Mesenchymal stem cell (in vitro differentiated cells and primary cell): ENCODE measurements around the gene VAV2.

Experiments
- DNase-seq: peaks from one replicate; pipeline ENCODE4 v3.0.0-alpha.2; 2013
- H2AFZ ChIP-seq: one replicate; pipeline ENCODE4 v1.6.1; 2013; ENCODE audit warnings: low read depth, mild to moderate bottlenecking, control low read depth, inconsistent platforms, low read length, moderate library complexity
- H2AK5ac ChIP-seq: 2 replicates; pipeline ENCODE4 v1.6.1; 2013; ENCODE audit warnings: low read length, moderate library complexity, mild to moderate bottlenecking, inconsistent platforms; ENCODE audit not compliant: severe bottlenecking
- H2BK120ac ChIP-seq: one replicate; pipeline ENCODE4 v1.6.1; 2013; ENCODE audit warnings: low read depth, mild to moderate bottlenecking, inconsistent platforms, low read length, moderate library complexity
- H2BK12ac ChIP-seq, 2 experiments: one replicate each; pipeline ENCODE4 v1.6.1; 2013; ENCODE audit warnings: inconsistent platforms in 2 of 2, low read length in 2 of 2, mild to moderate bottlenecking in 2 of 2, moderate library complexity in 2 of 2, control low read depth in 1 of 2
- H2BK15ac ChIP-seq: one replicate; pipeline ENCODE4 v1.6.1; 2013; ENCODE audit warnings: mild to moderate bottlenecking, low read depth, inconsistent platforms; ENCODE audit not compliant: poor library complexity, severe bottlenecking
- H2BK5ac ChIP-seq: 2 replicates; pipeline ENCODE4 v1.6.1; 2013; ENCODE audit warnings: low read depth, mild to moderate bottlenecking, low read length, control low read depth, inconsistent platforms; ENCODE audit not compliant: poor library complexity, severe bottlenecking
- H3K14ac ChIP-seq, 2 experiments: one replicate each; pipeline ENCODE4 v1.6.1; 2013; ENCODE audit warnings: inconsistent platforms in 2 of 2, low read length in 2 of 2, control low read depth in 1 of 2, mild to moderate bottlenecking in 1 of 2, moderate library complexity in 1 of 2
- H3K18ac ChIP-seq, 2 experiments: one replicate each; pipeline ENCODE4 v1.6.1; 2013; ENCODE audit warnings: inconsistent platforms in 2 of 2, low read length in 2 of 2, control low read depth in 1 of 2, low read depth in 1 of 2, mild to moderate bottlenecking in 1 of 2
- H3K23ac ChIP-seq, 2 experiments: one replicate each; pipeline ENCODE4 v1.6.1; 2013; ENCODE audit warnings: inconsistent platforms in 2 of 2, low read length in 2 of 2, mild to moderate bottlenecking in 2 of 2, moderate library complexity in 2 of 2, control low read depth in 1 of 2
- H3K27ac ChIP-seq: 2 replicates; pipeline ENCODE4 v1.5.1; 2013; ENCODE audit warnings: mild to moderate bottlenecking, moderate library complexity, low read length, control low read depth, inconsistent platforms; ENCODE audit not compliant: poor library complexity, severe bottlenecking
- H3K27me3 ChIP-seq, 2 experiments: 2 replicates each; pipeline versions ENCODE4 v1.6.1 to v1.7.0; 2013; ENCODE audit warnings: low read length in 2 of 2, mild to moderate bottlenecking in 2 of 2, moderate library complexity in 2 of 2, control low read depth in 1 of 2, inconsistent platforms in 1 of 2; ENCODE audit not compliant: control insufficient read depth in 1 of 2, insufficient read depth in 1 of 2
- H3K36me3 ChIP-seq, 2 experiments: 2 replicates each; pipeline versions ENCODE4 v1.6.1 to v1.7.0; 2013; ENCODE audit warnings: low read length in 2 of 2, control low read depth in 1 of 2, inconsistent platforms in 1 of 2, low read depth in 1 of 2, mild to moderate bottlenecking in 1 of 2; ENCODE audit not compliant: insufficient read depth in 2 of 2, control insufficient read depth in 1 of 2
- H3K4ac ChIP-seq, 2 experiments: one replicate each; pipeline ENCODE4 v1.6.1; 2013; ENCODE audit warnings: inconsistent platforms in 2 of 2, low read length in 2 of 2, mild to moderate bottlenecking in 2 of 2, moderate library complexity in 2 of 2, control low read depth in 1 of 2, low read depth in 1 of 2
- H3K4me1 ChIP-seq: 2 replicates; pipeline ENCODE4 v1.6.1; 2013; ENCODE audit warnings: low read depth, low read length, control low read depth; ENCODE audit not compliant: control insufficient read depth, insufficient read depth
- H3K4me2 ChIP-seq: 2 replicates; pipeline ENCODE4 v1.6.1; 2013; ENCODE audit warnings: low read length, mild to moderate bottlenecking, inconsistent platforms; ENCODE audit not compliant: poor library complexity, severe bottlenecking
- H3K4me3 ChIP-seq, 2 experiments: 2 replicates each; pipeline versions ENCODE4 v1.5.1 to v1.7.0; 2013; ENCODE audit warnings: low read length in 2 of 2, mild to moderate bottlenecking in 2 of 2, control low read depth in 1 of 2, low read depth in 1 of 2; ENCODE audit not compliant: insufficient read depth in 1 of 2
- H3K79me1 ChIP-seq: replicated peaks from 2 replicates; pipeline ENCODE4 v1.6.1; 2013; ENCODE audit warnings: mild to moderate bottlenecking, control low read depth, low read length, inconsistent platforms; ENCODE audit not compliant: poor library complexity, severe bottlenecking
- H3K9ac ChIP-seq: 2 replicates; pipeline ENCODE4 v1.7.0; 2013; ENCODE audit warnings: mild to moderate bottlenecking, low read length, moderate library complexity
- H3K9me3 ChIP-seq: 2 replicates; pipeline ENCODE4 v1.7.0; 2013; ENCODE audit warnings: mild to moderate bottlenecking, low read length; ENCODE audit not compliant: control insufficient read depth
- H4K8ac ChIP-seq: one replicate; pipeline ENCODE4 v1.6.1; 2013; ENCODE audit warnings: inconsistent platforms, mild to moderate bottlenecking, low read length, moderate library complexity
- H4K91ac ChIP-seq: one replicate; pipeline ENCODE4 v1.6.1; 2013; ENCODE audit warnings: mild to moderate bottlenecking, low read length, inconsistent platforms
- WGBS: methylation state at CpG from one replicate; pipeline ENCODE4 v1.1.7; 2013; ENCODE audit warnings: mixed read lengths; 5-methylcytosine and 5-hydroxymethylcytosine counted together

Gene VAV2

GRCh38 chr9:133715295-133715865 lies 276.7 kb downstream of the VAV2 start:
- Histone ChIP-seq H2BK15ac (peak overlapping the region; percentile 85), H2AK5ac (no peak overlapping the region), H2AFZ (peak overlapping the region; percentile 57), H2BK120ac (peak overlapping the region; percentile 91), H3K36me3 (no peaks in the 10 kb centered on the region), H3K9me3 (no peaks in the 10 kb centered on the region), H4K91ac (peak overlapping the region; percentile 99), H3K4me2 (peak overlapping the region; percentile 29), H3K4me1 (peaks cover 63% of the 10 kb centered on the region), H3K4ac (peak overlapping the region; percentile 83 to 97), H3K23ac (peak overlapping the region in 1 of 2 experiments; percentile 63), H2BK5ac (no peak overlapping the region), H3K9ac (peak overlapping the region; percentile 48), H3K4me3 (peak overlapping the region; percentile 7 to 33), H2BK12ac (peak overlapping the region; percentile 99 to 100), H3K27ac (no peak overlapping the region), H3K18ac (peak overlapping the region; percentile 98 to 99), H3K14ac (peak overlapping the region in 1 of 2 experiments; percentile 99), H3K27me3 (peaks cover 0 to 4% of the 10 kb centered on the region in 2 experiments), H4K8ac (peak overlapping the region; percentile 97), H3K79me1 (no peaks in the 10 kb centered on the region)
- peak; percentile 85 for DNase-seq
- WGBS, result 20% methylated on average over 23 of the region's 23 CpGs

DNA sequence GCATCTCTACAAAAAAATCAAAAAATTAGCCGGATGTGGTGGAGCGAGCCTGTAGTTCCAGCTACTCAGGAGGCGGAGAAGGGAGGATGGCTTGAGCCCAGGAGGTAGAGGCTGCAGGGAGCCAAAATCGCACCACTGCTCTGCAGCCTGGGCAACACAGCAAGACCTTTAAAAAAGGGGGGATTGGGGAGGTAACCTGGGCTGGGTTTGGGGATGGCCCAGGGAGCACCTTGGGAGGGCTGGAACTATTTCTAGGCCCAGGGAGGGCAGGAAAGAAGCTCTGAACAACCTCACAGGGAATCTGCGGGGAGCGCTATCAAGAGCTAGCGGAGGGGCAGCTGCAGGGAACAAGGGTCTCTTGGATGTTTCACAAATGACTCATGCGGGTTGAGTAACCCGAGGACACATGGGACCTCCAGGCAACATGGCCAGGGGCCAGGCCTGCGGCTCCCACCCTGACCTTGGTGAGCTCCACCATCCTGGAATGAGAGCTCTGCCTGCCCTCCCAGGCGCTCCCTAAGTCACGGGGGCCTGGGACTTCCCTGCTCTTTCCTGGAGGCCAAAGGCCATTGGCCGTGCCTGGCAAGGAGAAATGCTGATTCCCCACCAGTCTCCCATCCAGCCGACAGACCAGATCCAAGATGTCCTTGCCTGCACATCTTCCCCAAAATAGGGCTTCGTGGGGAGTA lies 277.4 kb downstream of the VAV2 start:
- peak overlapping the region; percentile 31 to 97 for H3K4ac ChIP-seq
- H2BK5ac ChIP-seq, result no peak overlapping the region
- no peaks in the 10 kb centered on the region for H3K9me3 ChIP-seq
- H3K27ac ChIP-seq, result no peak overlapping the region
- H2BK12ac ChIP-seq, result peak overlapping the region; percentile 83 to 99
- 23% methylated on average over 15 of the region's 15 CpGs for WGBS
- no peaks in the 10 kb centered on the region for H3K79me1 ChIP-seq
- H4K8ac ChIP-seq, result peak overlapping the region; percentile 97
- DNase-seq, result peak; percentile 95
- no peak overlapping the region for H3K14ac ChIP-seq
- peak overlapping the region; percentile 48 for H3K9ac ChIP-seq
- H3K23ac ChIP-seq, result no peak overlapping the region
- peak overlapping the region; percentile 6 for H2AK5ac ChIP-seq
- H2BK15ac ChIP-seq, result peak overlapping the region; percentile 85
- H3K4me1 ChIP-seq, result peaks cover 64% of the 10 kb centered on the region
- peaks cover 0 to 4% of the 10 kb centered on the region in 2 experiments for H3K27me3 ChIP-seq
- H3K36me3 ChIP-seq, result no peaks in the 10 kb centered on the region
- no peak overlapping the region for H3K4me3 ChIP-seq
- peak overlapping the region; percentile 85 for H4K91ac ChIP-seq
- H2AFZ ChIP-seq, result no peak overlapping the region
- H2BK120ac ChIP-seq, result peak overlapping the region; percentile 91
- peak overlapping the region; percentile 98 to 99 for H3K18ac ChIP-seq
- peak overlapping the region; percentile 24 for H3K4me2 ChIP-seq

- Histone ChIP-seq H3K23ac (peak overlapping the region in 1 of 2 experiments; percentile 40), H4K91ac (peak overlapping the region; percentile 65), H3K18ac (peak overlapping the region; percentile 18 to 94), H3K4me1 (peaks cover 66% of the 10 kb centered on the region), H3K27me3 (peaks cover 0 to 4% of the 10 kb centered on the region in 2 experiments), H3K9ac (no peak overlapping the region), H3K4ac (peak overlapping the region; percentile 38 to 97), H3K36me3 (no peaks in the 10 kb centered on the region), H2AK5ac (no peak overlapping the region), H2AFZ (no peak overlapping the region), H3K4me2 (no peak overlapping the region), H2BK120ac (peak overlapping the region; percentile 29), H3K9me3 (no peaks in the 10 kb centered on the region), H4K8ac (peak overlapping the region; percentile 5), H3K4me3 (no peak overlapping the region), H3K14ac (peak overlapping the region in 1 of 2 experiments; percentile 94), H2BK12ac (peak overlapping the region; percentile 11 to 100), H2BK5ac (no peak overlapping the region), H3K79me1 (no peaks in the 10 kb centered on the region), H2BK15ac (peak overlapping the region; percentile 15), H3K27ac (no peak overlapping the region)
- WGBS, result 78% methylated on average over 18 of the region's 18 CpGs
- no peak for DNase-seq
These were observed 278.1 kb downstream of the VAV2 start for GRCh38 chr9:133713960-133714495.
